ENCODE data around the gene PIR. TPM values are rescaled to one million over a fixed set of nuclear protein-coding genes. Genes with fewer than 3 reads are reported as not detected.

Gene PIR
- total RNA-seq, 1 donor from 2014 or later, result 53.4 TPM

DNA sequence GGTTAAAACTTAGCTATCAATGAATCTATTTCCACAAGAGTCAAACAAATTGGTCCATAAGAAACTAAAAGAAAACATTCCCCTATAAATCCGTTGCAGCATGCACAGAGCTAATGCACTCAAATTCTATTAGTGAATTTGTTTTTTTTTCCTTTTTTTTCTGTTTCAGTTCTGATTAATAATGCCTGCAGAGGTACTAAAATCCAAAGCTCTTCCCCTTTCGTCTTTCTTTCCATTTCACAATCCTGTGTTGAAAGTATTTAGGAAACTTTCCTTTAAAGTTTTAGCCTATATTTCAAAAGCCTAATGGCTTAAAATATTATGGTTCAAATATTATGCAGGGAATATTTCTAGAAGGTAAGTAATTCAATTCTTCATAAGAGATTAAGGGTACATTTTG is 63.1 kb downstream of the PIR start:
- peaks cover 20% of the 10 kb centered on the region for H3K36me3 Mint-ChIP-seq (ENCODE audit: low read depth)
- no peak overlapping the region for H3K4me3 Mint-ChIP-seq
- H3K27ac Mint-ChIP-seq (ENCODE audit: unreplicated experiment), result no peak overlapping the region
- H3K27me3 Mint-ChIP-seq (ENCODE audit: low read depth), result no peaks in the 10 kb centered on the region
- peaks cover 6% of the 10 kb centered on the region for H3K4me1 Mint-ChIP-seq
- no peak for DNase-seq (ENCODE audit: low read depth, low spot score)
- TF ChIP-seq, protein P1, sequence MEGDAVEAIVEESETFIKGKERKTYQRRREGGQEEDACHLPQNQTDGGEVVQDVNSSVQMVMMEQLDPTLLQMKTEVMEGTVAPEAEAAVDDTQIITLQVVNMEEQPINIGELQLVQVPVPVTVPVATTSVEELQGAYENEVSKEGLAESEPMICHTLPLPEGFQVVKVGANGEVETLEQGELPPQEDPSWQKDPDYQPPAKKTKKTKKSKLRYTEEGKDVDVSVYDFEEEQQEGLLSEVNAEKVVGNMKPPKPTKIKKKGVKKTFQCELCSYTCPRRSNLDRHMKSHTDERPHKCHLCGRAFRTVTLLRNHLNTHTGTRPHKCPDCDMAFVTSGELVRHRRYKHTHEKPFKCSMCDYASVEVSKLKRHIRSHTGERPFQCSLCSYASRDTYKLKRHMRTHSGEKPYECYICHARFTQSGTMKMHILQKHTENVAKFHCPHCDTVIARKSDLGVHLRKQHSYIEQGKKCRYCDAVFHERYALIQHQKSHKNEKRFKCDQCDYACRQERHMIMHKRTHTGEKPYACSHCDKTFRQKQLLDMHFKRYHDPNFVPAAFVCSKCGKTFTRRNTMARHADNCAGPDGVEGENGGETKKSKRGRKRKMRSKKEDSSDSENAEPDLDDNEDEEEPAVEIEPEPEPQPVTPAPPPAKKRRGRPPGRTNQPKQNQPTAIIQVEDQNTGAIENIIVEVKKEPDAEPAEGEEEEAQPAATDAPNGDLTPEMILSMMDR (conservative IDR thresholded peaks at IDR 0.05), result no peak
- peaks cover 7% of the 10 kb centered on the region for H3K9me3 Mint-ChIP-seq

DNA sequence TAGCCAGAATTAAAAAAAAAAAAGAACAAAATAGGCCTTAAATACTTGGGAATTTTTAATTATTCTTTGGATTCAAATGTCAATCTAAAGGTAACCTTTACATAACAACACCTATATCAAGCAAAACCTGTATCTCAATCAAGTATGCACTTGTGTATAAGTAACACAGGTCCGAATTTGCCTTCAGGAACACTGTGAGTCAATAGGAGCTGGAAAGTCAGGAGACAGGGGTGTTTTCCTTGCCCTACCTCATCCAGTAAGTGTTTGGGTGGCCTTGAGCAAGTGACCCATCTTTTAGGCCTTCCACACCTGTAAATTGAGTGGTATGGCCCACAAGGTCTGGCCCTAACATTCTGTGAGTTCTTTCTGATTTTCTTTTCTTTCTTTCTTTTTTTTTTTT is 68.1 kb downstream of the PIR start:
- Mint-ChIP-seq H3K4me1 (no peaks in the 10 kb centered on the region), H3K27ac (ENCODE audit: unreplicated experiment) (no peak overlapping the region), H3K9me3 (peaks cover 9% of the 10 kb centered on the region), H3K4me3 (no peak overlapping the region), H3K36me3 (ENCODE audit: low read depth) (peaks cover 37% of the 10 kb centered on the region), H3K27me3 (ENCODE audit: low read depth) (no peaks in the 10 kb centered on the region)
- TF ChIP-seq, protein P1 (conservative IDR thresholded peaks at IDR 0.05), result no peak
- DNase-seq (ENCODE audit: low read depth, low spot score), result no peak

DNA sequence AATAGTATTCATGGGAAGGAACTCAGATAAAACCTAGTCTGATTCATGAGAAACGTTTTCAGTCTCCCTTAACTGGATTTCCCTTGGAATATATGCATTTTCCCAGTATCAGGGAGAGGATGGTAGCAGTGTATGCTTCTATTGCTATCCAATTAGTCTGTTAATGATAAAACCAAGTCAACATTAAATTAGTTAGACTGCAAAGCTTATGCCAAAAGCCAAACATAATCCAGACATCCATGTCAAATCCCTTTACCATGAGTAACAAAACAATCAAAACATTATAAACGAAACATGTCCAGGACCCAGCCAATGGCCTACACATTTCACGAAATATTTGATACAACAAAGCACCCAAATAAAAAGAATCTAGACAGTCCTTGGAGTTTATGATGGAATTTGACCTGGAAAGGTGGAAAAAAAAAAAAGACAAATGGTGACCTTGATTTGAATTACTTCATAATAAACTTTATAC is 74.4 kb downstream of the PIR start:
- Mint-ChIP-seq H3K4me1 (peaks cover under 1% of the 10 kb centered on the region), H3K4me3 (no peak overlapping the region), H3K9me3 (peaks cover 12% of the 10 kb centered on the region), H3K27ac (ENCODE audit: unreplicated experiment) (no peak overlapping the region), H3K36me3 (ENCODE audit: low read depth) (peaks cover 55% of the 10 kb centered on the region), H3K27me3 (ENCODE audit: low read depth) (no peaks in the 10 kb centered on the region)
- DNase-seq (ENCODE audit: low read depth, low spot score), result no peak
- TF ChIP-seq, protein P1 (conservative IDR thresholded peaks at IDR 0.05), result no peak

DNA sequence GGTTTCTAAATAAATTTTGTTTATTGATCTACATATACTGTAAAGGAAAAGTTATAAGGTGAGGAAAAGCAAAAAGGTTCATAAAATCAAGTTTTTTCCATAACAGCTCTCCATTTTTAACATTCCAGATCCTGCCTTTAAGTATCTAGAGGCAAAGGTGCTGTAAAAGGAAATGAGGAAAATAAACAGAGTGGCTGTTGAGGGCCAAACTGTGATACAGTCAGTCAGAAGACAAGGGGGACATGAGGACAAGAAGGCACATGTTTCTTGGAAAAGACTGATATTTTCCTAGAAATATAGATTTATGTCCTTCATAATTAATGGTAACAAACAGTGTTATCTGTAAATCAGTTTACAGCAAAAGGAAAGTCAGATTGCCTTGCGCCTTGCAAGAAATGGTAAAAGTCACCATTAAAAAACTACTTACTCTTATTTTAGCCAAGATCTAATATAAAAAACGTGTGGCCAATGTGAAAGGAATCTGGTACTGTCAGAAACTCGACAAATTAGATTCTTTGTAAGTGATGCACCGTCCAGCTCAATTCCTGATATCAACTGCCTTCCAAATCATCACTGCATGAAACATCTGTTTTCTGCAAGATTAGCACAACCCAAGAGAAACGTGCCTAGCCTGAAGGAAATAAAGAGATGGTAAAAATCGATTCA is 75.0 kb downstream of the PIR start:
- Mint-ChIP-seq H3K4me1 (peaks cover 6% of the 10 kb centered on the region), H3K27ac (ENCODE audit: unreplicated experiment) (no peak overlapping the region), H3K27me3 (ENCODE audit: low read depth) (no peaks in the 10 kb centered on the region), H3K36me3 (ENCODE audit: low read depth) (peaks cover 51% of the 10 kb centered on the region), H3K4me3 (no peak overlapping the region), H3K9me3 (peaks cover 9% of the 10 kb centered on the region)
- no peak for DNase-seq (ENCODE audit: low read depth, low spot score)
- TF ChIP-seq, protein P1 (conservative IDR thresholded peaks at IDR 0.05), result no peak

DNA sequence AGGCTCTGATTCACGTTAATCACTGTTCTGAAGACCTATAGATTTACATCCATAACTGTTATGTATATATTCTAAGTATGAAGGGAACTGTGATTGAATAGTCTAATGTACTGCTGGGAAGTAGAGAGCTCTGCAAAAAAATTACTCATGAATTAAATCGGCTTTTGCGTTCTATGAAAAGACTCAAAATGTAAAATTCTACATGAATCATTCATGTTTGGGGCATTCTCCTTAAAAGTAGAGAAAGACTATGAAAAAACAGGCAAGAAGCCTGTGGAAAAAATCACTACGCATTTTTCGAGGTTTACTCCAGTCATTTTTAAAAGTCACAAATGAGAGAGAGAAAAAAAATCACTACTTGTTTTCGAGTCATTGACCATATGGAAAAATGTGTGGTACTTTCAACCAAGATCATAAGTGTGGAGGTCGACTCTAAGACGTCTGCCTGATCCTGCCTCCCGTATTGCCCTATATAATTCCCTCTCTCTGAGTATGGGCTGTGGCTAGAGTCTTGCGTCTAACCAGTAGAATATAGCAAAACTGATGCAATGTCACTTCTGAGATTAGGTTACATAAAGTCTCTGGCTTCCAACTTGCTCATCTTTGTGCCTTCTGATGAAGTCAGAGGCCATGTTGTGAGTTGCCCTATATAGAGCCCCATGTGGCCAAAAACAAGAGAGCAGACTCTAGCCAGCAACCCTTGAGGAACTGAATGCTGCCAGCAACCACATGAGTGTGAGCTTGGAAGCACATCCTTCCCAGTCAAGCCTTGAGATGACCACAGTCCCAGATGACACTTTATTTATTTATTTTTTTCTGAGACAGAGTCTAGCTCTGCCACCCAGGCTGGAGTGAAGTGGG is 76.8 kb downstream of the PIR start:
- H3K27me3 Mint-ChIP-seq (ENCODE audit: low read depth), result no peaks in the 10 kb centered on the region
- DNase-seq (ENCODE audit: low read depth, low spot score), result no peak
- TF ChIP-seq, protein P1 (conservative IDR thresholded peaks at IDR 0.05), result no peak
- no peak overlapping the region for H3K4me3 Mint-ChIP-seq
- peaks cover 20% of the 10 kb centered on the region for H3K4me1 Mint-ChIP-seq
- peaks cover 34% of the 10 kb centered on the region for H3K36me3 Mint-ChIP-seq (ENCODE audit: low read depth)
- H3K9me3 Mint-ChIP-seq, result peaks cover 7% of the 10 kb centered on the region
- no peak overlapping the region for H3K27ac Mint-ChIP-seq (ENCODE audit: unreplicated experiment)

Data from neural crest cell (in vitro differentiated cells).